Cerebellar nuclear complex (tissue), 1 donor: ENCODE measurements around the gene PPARA.
"Not testable (repeated sequence)": the region's sequence is repeated elsewhere in the genome, so short reads cannot be mapped to it uniquely, and the experiment has no call there.

Experiments
- DNase-seq, 2 experiments: peaks; one replicate each; lab custom pipeline; 2025; lab: John Stamatoyannopoulos, UW

Gene PPARA

DNA sequence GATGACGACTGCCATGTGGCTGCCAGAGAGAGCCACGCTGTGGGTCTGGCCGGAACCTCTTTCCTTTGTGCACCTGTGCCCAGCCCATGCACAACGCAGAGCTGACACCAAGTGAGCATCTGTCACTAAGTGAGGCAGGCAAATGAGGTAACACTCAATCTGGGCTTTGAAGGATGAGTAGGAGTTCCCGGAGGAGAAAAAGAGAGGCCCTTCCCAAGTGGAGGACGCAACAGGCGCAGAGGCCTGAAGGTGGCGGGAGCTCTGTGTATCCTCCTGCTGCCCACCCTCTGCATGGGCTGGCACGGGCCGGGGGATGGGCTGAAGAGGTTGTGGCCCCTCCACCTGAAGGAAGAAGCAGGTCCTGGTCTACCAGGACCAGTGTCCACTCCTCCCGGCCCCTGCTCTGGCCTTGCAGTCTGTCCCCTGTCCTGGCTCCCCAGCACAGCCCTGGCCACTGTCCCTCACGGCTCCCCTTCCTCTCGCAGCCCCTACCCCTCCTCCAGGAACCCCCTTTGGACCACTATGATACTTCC is 23.4 kb upstream of the PPARA start:
- no peak for DNase-seq

DNA sequence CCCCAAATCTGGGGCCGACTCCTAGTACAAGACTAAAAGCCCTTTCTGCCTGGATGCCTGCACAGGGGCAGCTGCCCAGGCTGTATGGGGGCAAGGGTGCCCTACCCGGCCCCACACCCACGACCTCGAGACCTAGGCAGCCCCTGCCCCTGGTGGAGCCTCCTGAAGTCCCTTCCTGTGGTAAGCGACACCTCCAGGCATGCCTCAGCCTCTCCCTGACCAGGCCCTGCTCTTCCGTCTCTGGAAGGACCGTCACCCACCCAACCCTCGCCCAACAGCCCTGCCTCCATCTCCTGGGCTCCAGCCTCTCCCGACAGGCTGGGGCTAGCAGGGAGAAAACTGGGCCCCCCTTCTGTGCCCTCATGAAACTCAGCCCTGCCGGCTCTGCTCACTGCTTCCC is 22.8 kb upstream of the PPARA start:
- no peak for DNase-seq

DNA sequence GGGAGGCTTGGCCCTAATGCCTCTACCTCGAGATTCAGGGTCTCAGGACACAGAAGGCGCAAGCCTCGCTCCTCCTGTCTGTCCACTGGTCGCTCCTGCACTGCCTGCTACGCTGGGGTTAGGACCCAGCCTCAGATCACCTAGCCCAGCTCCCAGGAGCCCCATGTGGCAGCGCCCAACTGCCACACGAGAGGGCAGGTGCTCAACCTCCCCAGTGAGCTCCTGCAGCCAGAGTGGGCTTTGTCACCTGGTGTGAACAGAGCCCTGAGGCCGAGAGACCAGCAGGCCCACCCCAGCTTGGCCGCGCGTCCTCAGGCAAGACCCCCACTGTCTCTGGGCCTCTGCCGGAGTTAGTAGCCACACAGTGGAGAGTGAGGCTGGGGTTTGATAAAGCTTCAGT is 21.7 kb upstream of the PPARA start:
- no peak for DNase-seq

DNA sequence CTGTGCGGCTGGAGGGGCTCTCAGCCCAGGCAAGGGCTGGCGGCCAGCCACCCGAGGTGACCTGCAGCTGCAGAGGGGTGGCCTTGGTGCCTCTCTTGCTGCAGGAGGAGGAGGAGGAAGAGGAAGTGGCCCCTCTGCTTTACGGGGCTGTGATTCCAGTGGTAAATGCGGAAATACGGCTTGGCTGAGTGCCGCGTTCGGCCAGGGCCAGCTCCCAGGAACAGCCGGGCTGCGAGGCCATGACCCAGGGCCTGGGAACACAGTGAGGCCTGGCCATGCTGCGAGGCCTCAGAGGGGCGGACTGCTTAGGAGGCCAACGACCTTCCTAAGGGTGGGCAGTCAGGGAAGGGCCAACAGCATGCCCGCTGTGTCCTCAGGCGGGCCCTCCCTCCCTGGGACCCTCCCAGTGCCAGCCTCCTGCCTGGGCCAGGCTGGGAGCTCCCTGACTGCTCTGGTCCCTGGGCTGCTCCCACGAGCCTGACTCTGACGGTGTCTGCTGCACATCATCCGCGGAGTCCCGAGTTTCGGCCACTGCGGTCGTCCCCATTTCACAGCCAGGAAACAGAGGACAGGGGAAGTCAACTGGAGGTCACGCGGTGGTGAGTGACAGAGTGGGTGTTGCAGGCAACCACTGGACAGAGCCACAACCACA is 20.8 kb upstream of the PPARA start:
- no peak for DNase-seq

DNA sequence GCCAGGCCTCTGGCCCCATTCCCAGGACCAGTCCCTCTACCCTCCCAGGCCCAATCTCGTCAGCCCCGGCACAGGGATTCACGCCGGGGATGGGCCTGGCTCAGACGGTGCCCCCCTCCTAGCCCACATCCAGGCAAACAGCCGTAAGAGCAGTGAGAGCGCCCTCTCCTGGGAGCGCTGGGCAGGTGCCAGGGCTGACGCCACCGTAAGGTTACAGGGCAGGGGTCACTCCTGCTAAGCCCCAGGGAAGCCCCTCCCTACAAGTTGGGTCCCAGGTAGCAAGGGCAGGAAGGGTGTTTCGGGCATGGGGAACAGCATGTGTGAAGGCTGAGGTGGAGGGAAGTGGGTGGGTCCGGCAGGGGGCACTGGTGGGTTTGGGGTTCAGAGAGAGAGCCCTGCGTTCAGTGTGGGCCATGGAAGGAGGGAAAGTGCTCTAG is 19.2 kb upstream of the PPARA start:
- no peak for DNase-seq

DNA sequence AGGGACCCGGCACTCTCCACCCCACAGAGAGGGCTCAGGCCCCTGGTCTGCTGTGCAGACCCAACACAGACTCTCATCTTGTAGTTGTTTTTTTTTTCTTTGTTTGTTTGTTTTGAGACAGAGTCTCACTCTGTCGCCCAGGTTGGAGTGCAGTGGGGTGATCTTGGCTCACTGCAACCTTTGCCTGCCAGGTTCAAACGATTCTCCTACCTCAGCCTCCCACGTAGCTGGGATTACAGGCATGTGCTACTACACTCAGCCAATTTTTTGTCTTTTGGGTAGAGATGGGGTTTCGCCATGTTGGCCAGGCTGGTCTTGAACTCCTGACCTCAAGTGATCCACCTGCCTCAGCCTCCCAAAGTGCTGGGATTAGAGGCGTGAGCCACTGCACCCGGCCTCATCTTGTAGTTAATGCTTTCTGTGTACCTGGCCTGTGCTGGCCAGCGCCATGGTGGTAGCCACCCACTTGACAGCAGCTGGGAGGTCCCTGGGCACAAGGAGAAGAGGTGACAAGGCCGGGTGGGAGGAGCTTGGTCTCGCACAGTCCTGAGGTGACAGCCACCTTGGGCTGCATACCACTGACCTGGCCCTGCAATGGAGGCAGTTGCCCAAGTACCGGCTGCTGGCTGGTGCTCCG is 18.0 kb upstream of the PPARA start:
- DNase-seq: not testable (repeated sequence)

DNA sequence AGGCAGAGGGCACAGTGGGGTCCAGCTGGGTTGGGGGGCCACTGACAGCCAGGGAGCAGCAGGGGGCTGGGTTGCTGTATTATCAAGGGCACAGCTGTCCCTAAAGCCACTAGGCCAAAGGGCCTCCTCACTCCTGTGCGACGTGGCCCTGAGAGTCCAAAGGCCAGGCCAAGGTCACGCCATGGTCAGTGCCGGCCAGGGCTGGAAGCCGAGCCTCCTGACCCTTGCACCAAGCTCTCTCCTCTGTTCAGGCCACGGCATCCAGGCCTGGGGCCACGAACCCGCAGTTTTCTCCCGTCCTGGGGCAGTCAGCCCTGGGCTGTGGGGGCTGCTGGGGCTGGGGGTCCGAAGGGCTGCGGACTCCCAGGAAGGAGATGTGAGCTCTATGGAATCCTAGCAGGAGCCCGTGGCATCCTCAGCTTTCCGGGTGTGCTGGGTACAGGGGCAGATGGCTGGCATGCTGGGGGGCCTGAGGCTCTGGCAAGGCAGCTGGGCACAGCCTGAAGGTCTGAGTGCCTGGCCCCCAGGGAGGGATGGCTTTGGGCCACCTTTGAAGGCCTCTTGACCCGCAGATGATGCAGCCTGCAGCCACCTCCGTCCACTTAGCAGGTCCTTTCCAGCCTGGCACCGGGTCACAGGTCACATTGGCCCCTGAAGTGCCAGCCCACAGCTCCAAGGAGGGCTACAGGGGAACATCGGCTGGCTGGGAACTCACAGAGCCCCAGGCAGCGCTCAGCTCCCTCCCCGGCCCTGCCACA is 17.3 kb upstream of the PPARA start:
- no peak for DNase-seq

DNA sequence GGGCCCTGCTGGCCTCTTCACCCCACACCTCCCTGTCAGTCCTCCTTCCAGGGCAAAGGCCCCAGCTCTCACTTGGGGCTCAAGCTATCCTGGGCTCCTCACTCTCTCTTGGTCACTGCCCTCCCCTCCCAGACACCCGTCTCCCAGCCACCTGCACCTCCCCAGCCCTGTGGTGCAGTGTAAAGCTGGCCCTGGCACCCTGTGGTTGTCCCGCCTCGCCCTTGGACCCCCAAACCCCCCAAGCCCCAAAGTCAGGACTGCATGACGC is 16.8 kb upstream of the PPARA start:
- DNase-seq: no peak

DNA sequence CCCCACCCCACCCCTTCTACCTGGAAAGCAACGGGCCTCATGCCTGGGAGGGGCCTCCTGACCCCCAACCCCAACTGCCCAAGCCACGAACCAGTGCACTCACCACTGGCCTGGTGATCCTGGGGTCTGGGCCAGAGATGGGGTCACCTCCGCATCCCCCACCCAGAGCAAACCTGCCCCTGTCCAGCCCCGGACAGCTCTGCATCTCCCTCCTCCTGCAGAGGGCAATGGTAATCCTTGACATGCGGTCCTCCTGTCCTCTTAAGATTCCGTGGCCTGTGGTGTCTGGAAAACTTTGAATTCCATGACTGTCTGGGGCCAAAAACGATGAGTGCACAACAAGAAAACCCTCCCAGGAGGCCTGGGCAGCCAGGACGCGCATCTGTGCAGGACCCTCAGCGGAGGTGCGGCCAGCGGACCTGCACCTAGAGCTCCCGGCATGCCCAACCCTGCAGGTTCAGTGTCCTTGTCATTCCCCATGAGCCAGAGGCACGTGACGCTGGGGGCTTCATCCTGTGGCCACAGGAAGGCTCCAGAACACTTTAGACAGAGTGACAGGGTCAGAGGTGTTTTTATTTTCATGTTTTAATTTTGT is 16.1 kb upstream of the PPARA start:
- no peak for DNase-seq

DNA sequence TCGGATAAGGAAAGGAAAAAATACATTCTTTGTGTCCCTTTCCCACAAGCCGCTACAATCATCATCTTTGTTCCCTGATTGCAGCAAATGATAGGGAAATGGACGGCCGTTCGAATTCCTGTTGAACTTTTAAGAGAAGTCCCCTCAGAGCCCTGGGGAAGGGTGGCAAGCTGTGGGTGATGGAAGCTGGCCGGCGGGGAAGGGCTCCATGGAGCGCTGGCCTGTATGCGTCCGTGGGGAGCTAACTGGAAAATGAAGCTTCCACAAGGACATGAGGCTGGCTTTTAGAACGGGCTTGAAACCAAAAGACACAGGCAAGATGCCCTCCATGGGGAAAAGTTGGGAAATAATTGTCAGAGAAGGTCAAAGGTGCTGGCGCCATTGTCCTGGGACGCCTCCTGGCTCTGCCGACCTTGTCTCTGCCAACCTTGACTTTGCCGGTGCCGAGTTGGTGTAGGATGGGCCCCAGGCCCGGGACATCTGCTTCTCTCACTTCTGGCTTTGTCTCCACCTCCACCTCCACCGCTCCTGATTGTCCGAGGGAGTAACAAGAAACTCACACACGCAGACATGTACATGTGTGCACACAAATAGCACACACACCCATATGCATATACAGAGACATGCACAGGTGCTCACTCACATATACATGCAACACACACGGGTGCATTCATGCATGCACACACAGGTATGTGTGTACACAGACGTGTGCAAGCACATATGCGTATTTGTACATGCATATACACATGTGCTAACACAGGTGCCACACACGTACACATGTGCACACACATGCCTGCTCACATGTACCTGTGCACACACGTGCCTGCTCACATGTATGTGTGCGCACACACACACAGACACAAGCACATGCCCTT is 14.5 kb upstream of the PPARA start:
- no peak for DNase-seq

DNA sequence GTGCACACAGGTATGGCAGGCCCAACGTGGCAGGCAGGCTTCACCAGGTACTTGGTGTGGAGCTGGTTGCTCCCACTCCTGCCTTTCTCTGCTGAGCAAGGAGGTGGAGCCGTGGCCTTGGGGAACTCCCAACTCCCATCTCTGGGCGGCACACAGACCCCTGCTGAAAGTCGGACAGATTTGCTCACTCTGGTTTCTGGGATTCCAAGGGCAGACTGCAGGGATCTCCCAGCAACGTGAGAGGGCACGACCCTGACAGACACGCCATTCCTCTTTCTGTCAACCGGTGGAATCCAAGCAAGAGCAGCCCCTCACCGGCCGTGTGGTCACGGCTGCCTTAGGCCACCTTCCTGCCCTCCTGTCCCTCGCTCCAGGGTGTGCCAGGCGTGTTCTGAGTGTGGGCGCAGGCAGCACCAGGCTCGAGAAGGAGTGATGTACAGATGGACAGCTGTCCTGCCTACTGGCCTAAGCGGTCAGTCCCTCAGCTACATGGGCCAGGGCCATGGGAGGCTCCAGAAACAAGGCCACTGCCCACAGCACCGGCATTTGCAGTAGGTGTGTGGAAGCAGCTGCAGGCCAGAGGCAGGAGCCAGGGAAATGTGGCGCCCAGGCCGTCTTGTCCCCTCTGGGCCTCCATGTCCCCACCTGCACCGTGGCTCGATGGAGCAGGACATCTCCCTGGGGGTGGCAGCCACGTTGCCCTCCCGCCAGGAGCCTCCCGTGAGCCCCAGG is 13.7 kb upstream of the PPARA start:
- no peak for DNase-seq

DNA sequence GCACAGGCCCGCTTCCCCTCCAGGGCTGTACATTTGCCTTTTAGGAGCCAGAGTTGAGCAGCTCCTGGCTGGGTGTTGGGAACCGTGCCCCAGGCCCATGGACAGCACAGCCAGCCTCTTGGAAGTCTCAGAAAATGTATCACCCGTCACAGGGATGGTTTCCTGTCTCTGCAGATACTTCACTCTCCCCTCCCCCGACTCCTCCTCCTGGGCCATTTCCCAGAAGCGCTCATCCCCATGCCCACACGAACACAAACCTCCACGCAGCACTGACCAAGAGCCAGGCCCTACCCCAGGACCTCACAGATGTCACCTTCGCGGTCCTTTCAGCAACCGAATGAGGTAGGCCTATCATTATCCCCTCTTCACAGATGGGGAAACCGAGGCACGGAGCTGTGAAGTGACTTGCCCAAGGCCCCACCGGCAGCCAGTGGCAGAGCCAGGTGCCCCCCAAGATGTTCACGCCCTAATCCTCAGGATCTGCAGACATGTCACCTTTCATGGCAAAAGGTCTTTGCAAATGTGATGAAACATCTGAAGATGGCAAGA is 13.0 kb upstream of the PPARA start:
- no peak for DNase-seq

DNA sequence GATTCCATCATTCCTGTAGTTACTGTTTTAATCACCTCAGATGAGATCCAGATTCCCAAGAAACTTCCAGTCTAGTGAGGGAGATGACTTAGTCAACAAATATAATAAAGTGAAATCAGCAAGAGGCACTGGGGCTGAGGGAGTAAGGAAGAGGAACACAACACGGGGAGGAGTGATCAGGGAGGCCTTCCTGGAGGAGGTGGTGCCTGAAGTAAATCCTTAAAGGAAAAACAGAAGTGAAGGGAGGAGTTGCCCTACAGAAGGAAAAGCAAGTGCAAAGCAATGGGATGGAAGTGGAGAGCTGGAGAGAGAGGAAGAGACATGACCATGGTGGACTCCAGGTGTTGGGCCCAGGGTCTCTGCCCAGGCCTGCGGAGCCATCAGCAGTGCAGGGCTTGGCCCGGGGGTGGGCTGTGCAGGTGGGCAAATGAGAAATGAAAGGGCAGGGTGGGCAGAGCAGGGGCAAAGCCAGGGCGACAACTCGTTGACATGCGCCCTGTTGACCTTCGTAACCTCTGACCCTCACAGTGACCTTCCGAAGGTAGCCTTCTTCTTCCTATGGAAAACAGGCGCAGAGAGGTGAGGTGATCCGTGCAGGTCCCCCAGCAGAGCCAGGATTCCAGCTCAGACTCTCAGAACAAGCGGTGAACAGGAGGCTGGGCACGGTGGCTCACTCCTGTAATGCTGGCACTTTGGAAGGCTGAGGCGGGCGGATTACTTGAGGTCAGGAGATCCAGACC is 12.1 kb upstream of the PPARA start:
- no peak for DNase-seq

DNA sequence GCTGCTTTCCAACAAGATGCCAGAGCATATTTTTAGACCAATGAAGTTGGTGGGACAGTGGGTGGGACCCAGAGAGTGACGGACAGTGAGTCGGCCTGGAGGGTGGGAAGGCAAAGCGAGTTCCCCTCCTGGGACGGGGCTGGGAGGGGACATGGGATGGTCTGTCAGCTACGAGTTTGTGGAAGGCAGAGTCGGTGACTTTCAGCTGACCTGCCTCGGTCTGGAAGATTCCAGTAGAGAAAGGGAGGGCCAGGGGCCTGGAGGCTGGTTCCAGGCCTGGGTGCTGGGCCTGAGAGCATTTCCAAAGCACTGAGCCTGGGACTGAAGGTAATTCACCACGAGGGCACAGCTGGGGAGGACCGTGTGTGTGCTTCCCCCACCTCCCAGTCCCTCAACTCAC is 10.9 kb upstream of the PPARA start:
- not testable (repeated sequence) for DNase-seq

DNA sequence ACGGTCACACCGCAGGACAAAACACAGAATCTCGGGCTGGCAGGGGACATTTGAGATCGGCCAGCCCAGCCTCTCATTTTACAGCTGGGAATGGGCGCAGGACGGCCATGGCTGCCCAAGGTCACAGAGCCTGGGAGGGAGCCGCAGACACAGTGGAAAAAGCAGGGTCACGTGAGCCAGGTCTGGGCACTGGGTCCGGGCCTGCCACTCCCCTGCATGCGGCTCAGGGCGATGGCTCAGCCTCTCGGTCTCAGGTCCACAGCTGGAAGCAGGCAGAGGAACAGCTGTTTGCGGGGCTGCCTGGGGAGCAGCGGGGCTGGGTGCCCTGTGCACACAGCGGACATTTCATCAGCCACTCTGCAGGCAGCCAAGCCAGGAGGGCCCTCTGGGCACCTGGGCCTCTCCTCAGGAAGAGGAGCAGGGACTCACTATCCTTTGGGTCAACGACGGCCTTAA is 10.4 kb upstream of the PPARA start:
- DNase-seq: no peak

DNA sequence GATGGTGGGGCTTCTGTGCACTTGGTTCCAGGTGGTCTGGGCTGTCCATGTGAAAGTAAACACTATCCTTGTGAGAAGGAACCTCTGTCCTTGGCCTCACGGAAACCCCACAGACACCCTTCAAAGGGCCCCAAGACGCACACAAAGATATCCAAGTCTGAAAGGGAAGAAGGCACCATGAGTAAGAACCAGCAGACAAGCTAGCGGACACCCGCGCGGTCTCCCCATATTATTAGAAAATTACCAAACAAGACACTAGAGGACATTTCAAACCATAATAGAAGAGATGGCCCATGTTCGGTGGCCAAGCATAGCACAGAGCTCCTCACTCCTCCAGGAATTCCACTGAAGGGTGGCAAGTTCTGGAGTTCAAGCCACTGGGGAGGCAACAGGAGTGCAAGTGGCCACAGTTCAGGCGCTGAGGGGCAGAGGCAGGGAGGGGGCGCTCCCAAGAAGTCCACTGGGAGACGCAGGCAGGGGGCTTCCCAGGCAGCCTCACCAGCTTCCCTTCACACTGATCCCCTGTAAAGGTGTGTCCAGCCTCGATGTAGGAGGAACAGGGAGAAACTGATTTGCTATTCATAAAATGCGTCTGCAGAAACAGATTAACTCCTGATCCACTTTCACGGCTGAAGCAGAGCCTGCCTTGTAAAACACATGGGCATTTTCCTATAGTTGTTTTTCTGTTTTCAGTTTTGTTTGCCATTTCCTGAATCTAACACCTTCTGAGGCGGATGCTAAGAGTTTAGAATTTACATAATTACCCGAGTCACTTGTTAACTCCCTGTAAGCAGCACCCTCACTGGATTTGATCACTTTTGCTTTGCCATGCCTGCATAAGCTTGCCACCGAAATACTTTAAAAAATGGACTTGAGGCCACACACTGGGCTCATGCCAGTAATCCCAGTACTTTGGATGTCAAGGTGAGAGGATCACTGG is 9.1 kb upstream of the PPARA start:
- DNase-seq: no peak

DNA sequence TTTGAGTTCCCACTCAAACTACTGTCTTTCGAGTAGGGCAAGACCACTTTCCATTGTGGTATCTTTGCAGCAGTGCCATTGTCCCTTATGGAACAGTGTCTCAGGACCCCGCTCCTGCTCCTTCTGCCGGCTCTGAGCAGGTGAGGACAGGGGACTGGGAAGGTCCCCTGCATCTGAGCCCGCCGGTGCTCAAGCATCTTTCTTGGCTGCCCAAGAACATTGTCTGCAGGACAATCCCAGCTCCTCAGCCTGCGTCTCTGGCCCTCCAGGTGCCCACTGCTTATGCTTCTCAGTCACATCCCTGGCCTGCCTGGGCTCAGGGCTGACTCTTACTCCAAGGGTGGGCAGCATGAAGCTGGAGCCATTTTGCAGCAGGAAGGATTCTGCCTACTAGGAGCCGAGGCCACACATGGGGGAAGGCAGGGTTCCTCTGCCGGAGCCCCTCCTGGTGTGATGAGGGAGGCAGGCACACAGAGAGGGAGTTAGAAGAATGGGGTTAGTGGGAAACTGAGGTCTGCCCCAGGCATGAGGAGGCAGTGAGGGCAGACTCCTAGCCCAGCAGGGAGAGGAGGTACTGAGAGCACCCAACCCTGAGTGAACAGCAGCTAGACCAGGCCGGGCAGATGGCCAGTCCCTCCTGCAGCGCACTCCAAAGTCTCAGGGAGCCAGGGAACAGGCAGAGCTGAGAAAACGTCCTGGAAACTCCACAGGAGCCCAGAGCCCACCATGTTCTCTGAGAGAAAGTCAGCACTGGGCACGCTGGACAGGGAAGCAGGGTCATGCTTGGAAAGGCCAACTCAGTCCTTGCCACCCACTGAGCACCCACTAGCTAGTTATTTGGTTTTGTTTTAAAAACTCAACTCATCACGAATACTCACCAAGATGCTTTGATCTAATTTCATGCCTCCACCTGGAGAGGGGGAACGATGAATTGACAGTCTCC is 7.5 kb upstream of the PPARA start:
- DNase-seq: no peak
